Esophagus muscularis mucosa (tissue), 3 donors: Measurements from ENCODE around the gene KRT222.

Experiments
- POLR2A ChIP-seq: fragments of 450-650 bp; IDR thresholded peaks from one replicate; pipeline ENCODE4 v1.6.1; 2017; ENCODE audit warnings: antibody characterized with exemption, moderate library complexity, mild to moderate bottlenecking, low read depth
- TF ChIP-seq, protein P1 (sequence below), 3 experiments: fragments of 200-600 bp in 2 of 3; fragments of 450-650 bp in 1 of 3; sonication (generic) in 2 of 3; IDR thresholded peaks; one replicate each; pipeline ENCODE4 v1.5.1; 2017 to 2019; ENCODE audit warnings: antibody characterized with exemption in 3 of 3, mild to moderate bottlenecking in 2 of 3, moderate library complexity in 1 of 3

DNA sequence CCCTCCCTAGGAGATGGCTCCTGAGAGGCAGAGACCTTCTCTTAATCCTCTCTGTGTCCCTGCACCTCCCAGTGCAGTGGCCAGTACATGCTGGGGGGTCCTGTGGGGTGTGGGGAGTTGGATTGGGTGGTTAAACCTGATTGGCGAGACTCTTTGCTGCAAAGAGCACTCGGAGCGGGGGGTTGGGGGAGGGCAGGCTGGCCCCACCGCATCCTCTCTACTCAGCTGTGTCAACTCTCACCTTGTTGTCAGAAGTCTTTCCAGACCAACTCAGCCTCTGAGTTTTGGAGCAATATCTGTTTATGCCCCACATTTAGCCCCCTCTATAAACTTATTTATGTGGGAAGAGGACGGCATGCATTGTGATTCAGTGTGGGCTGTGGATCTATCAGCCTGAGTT is 57.3 kb downstream of the KRT222 start:
- TF ChIP-seq, protein P1, sequence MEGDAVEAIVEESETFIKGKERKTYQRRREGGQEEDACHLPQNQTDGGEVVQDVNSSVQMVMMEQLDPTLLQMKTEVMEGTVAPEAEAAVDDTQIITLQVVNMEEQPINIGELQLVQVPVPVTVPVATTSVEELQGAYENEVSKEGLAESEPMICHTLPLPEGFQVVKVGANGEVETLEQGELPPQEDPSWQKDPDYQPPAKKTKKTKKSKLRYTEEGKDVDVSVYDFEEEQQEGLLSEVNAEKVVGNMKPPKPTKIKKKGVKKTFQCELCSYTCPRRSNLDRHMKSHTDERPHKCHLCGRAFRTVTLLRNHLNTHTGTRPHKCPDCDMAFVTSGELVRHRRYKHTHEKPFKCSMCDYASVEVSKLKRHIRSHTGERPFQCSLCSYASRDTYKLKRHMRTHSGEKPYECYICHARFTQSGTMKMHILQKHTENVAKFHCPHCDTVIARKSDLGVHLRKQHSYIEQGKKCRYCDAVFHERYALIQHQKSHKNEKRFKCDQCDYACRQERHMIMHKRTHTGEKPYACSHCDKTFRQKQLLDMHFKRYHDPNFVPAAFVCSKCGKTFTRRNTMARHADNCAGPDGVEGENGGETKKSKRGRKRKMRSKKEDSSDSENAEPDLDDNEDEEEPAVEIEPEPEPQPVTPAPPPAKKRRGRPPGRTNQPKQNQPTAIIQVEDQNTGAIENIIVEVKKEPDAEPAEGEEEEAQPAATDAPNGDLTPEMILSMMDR (IDR thresholded peaks at IDR 0.05) = no peak
- no peak for TF ChIP-seq POLR2A
